SIG-M5 treated with dmso at 0.1 percent for 504 hours (cell line): Measurements from ENCODE around the gene TAX1BP3.

Experiments used
- DNase-seq: peaks from one replicate; lab custom pipeline; 2025; ENCODE audit not compliant: unreplicated experiment; lab: John Stamatoyannopoulos, UW

Gene TAX1BP3

GRCh38 chr17:3688852-3689261, 20.5 kb upstream of the TAX1BP3 start:
- DNase-seq, result no peak

- DNase-seq, result no peak
These were observed 19.7 kb upstream of the TAX1BP3 start for GRCh38 chr17:3688027-3688553.

- DNase-seq, result no peak
These were observed 16.8 kb upstream of the TAX1BP3 start for GRCh38 chr17:3685174-3685573.

DNA sequence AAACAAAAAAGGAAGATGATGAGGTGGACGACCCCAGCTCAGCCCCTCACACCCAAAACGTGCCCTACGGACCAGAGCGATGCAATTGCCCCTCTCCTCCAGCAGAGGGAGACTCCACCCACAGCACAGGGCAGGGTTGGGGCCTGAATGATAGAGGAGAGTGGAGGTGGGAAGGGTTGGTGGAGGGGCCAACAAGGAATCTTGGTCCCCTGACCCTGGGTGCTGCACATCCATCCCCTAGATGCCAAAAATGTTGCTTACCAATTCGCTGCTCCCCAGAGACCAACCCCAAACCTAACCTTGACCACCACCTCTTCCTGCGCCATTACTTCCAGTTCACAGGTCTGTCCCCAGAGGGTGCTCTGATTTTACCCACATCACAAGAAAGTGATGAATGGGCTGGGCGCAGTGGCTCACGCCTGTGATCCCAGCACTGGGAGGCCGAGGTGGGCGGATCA, 14.7 kb upstream of the TAX1BP3 start:
- DNase-seq, result peak; percentile 43

GRCh38 chr17:3682033-3682432, 13.7 kb upstream of the TAX1BP3 start:
- DNase-seq, result no peak

DNA sequence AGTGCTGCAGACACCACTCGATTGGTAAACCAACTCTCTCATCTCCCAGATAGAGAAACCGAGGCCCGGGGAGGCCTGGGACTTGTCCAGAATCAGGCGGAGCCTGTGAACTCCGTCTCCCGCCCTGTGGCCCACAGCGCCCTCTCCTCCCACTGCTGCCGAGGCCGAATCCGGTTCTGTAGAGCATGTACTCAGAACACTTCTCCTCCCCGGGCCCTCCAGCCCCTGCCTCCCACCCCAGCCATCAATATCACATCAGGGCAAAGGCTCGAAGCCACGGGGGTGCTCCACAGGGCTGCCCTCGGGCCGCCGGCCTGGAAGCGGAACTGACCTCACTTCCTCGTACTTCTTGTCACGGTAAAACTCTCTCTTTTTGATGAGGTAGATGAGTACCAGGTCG, 13.2 kb upstream of the TAX1BP3 start:
- no peak for DNase-seq

DNA sequence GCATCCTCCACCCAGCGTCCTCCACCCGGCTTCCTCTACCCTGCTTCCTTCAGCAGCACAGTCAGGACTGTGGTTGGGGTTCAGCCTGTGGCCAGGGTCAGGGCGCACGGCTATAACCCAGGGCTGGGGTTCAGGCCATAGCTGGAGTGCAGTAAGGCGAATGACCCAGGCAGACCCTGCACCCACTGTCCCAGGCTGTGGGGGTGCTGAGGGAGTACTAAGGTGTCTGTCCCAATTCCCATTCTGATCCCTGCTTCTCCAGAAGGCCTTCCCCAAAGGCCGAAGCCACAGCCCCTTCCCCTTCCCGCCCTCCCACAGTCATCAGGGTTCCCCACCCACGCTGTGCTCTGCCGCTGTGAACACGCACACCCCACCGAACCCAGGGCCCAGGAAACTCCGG, 12.7 kb upstream of the TAX1BP3 start:
- no peak for DNase-seq

DNA sequence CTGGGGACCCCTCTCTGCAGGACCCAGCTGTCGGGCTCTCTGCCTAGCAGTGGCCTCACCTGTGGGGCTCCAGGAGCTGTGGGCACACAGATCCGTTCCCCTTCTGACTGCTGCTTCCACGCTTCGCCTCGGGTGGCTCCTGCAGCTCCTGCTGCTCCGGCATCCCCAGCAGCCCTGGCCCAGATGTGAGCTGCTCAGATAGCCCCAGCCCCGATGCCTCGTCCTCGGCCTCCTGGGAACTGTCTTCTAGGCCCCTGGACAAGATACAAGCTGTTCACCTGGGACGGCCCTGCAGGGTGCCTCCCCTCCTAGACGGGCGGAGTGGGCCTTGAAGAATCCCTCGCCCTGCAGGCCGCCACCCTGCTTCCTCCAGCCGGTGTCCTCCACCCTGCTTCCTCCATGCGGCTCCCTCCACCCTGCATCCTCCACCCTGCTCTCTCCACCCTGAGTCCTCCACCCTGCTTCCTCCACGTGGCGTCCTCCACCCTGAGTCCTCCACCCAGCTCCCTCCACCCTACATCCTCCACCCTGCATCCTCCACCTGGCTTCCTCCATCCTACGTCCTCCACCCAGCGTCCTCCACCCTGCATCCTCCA, 11.3 kb upstream of the TAX1BP3 start:
- DNase-seq, result no peak

GRCh38 chr17:3678821-3679530, 10.6 kb upstream of the TAX1BP3 start:
- peak; percentile 16 for DNase-seq

GRCh38 chr17:3678095-3678820, 9.9 kb upstream of the TAX1BP3 start:
- no peak for DNase-seq

DNA sequence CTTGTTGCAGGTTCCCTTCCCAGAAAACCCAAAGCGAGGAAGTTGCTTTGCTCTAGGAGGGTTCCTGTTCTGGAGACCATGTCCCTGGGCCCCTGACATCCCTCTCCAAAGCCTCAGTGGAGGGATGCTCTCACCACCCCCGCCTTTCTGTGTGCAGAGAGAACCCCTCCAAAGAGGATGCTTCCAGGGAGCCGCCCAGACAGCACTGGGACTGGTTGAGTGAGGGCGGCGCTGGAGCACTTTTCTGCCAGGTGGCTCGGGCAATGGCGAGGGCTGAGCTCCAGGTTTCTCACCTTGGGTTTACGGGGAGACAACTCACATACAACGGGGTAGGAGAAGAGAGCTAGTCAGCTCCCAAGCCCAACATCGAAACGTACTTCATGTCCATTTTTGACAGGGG, 7.5 kb upstream of the TAX1BP3 start:
- DNase-seq, result no peak

- no peak for DNase-seq
These were observed 4.2 kb upstream of the TAX1BP3 start for GRCh38 chr17:3672571-3672970.

GRCh38 chr17:3669548-3669947, 1.2 kb upstream of the TAX1BP3 start:
- DNase-seq, result no peak

- DNase-seq, result no peak
These were observed 638 bp upstream of the TAX1BP3 start for GRCh38 chr17:3669085-3669347.

DNA sequence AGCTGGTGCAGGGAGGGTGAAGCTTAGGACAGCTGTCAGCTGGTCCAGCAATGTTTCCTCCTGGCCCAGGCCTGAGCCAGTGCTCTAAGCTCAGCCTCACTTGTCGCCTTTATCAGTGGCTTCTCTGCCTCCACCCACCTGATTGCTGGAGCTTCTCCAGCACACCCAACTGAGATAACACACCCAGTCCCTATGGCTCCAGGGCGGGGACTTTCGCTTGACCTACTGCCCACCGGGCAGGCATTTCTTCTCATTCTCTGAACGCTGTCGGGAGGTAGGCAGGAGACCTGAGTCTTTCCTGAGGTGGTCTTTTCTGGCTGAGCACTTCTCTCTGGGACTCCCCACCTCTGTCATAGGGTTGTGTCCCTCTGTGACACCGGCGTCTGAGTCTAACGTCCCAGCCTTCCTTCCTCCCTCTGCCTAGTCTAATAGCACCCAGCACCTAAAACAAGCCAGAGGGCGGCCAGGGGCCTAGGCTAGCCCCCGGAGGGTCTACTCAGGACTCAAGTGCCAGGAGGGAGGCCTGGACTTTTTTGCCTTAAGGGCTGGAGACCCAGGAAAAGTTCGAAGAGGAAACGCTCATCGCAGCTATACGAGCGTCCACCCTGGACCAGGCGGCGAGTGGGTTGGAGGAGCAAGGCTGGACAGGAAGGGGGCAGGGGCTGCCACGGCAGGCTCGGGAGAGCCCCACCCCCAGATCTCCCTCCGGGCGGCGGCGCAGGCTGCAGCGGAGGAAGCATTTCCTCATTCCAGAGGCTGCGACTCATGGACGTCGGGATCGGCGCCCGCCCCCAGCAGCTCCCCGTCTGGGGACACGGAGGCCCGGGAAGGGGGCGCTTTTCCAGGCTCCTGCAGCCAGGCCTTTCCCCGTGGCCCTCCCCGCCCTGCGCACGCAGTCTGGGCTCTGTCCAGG, 756 bp downstream of the TAX1BP3 start:
- peak; percentile 38 for DNase-seq

DNA sequence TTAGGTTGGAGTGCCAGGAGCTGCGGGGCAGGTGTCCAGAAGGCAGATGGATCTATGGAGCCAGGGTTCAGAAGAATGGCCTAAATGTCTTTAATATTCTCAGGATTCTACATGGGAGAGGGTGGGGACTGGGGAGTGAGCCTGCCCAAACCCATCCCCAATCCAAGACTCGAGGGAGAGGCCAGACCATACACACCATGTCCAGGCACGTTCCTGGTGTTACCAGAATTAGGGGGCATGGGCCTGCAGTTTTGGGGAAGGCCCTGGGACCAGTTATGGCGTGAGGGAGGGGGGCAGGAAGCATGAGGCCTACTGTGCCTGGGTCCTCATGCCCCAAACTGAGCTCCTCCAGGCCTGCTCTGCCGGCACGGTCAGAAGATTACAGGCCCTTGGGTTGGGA, 1.9 kb downstream of the TAX1BP3 start:
- DNase-seq, result no peak

GRCh38 chr17:3665834-3666233, 2.5 kb downstream of the TAX1BP3 start:
- DNase-seq, result no peak

DNA sequence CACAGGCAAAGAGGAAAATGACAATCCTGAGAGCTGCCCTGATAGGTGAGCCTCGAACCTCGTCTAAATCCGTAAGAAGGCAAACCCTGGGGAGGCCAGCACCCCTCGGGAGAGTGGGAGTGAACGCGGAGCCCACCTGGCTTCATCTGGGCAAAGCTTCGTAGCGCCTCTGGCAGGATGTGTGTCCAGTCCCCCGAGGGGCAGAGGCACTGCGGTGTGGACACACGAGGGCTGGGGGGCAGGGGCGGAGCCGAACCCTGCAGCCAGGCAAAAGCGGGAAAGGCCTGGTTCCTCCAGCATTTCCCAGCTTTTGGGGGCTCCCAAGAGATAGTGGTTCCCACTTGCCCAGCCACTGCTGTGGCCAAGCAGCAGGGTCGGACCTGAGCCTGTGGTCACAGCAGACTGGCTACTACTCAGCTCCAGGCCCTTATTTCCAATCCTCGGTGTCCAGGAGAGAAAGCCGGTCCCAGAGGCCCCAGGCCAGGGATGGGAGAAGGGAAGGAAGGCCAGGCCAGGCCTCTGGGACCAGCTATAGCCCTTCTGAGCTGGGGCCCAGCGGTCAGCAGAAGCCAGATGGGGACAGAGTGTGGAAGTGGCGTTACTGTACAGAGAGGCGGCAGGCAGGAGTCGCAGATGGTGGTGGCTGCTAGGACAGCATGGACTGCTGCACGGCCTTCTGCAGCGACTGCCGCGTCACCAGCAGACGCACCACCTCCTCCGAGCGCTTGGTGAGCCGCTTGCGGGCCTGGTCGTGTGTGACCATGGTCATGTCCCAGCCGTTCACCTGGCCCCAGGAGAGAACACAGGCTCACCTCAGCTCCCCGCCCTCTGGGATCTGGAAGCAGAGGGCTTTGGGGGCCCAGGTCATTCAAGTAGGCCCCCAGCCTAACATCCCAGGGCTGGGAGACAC, 5.0 kb downstream of the TAX1BP3 start:
- DNase-seq, result no peak

GRCh38 chr17:3660311-3660891, 8.0 kb downstream of the TAX1BP3 start:
- no peak for DNase-seq
